Panc1 (cell line): Measurements from ENCODE around the gene DSCAML1.

Source experiments
- POLR2AphosphoS5 ChIP-seq: IDR thresholded peaks from 2 replicates; pipeline ENCODE4 v1.6.1; 2012; ENCODE audit warnings: mild to moderate bottlenecking, low read depth, low read length, moderate library complexity
- TF ChIP-seq, protein P1 (sequence below): fragments of 450-650 bp; IDR thresholded peaks from 2 replicates; pipeline ENCODE4 v1.5.1; 2017; ENCODE audit warnings: mild to moderate bottlenecking

GRCh38 chr11:117585631-117586030 is 211.4 kb downstream of the DSCAML1 start:
- TF ChIP-seq, protein P1, sequence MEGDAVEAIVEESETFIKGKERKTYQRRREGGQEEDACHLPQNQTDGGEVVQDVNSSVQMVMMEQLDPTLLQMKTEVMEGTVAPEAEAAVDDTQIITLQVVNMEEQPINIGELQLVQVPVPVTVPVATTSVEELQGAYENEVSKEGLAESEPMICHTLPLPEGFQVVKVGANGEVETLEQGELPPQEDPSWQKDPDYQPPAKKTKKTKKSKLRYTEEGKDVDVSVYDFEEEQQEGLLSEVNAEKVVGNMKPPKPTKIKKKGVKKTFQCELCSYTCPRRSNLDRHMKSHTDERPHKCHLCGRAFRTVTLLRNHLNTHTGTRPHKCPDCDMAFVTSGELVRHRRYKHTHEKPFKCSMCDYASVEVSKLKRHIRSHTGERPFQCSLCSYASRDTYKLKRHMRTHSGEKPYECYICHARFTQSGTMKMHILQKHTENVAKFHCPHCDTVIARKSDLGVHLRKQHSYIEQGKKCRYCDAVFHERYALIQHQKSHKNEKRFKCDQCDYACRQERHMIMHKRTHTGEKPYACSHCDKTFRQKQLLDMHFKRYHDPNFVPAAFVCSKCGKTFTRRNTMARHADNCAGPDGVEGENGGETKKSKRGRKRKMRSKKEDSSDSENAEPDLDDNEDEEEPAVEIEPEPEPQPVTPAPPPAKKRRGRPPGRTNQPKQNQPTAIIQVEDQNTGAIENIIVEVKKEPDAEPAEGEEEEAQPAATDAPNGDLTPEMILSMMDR = no peak
- TF ChIP-seq POLR2AphosphoS5 = no peak
